MCF 10A (cell line): ENCODE data around the gene COX7B2. TPM values are rescaled to one million over a fixed set of nuclear protein-coding genes. Genes with fewer than 3 reads are reported as not detected.

Experiments used
- BruUV-seq: library from RNA; stranded (reverse); fragments of 400-500 nt; replicated peaks from 2 replicates; lab custom pipeline; 2021; lab: Mats Ljungman, UMichigan
- CTCF ChIA-PET: fragments of 300-600 bp; sonication (Branson Sonifier 250); formaldehyde crosslinking; extraction: SDS; loops from one replicate; lab custom pipeline; 2021; ENCODE audit warnings: antibody characterized with exemption, inconsistent platforms; lab: Yijun Ruan, JAX
- POLR2A ChIA-PET: fragments of 300-600, 350-650 bp; sonication (Branson Sonifier 250); formaldehyde crosslinking; extraction: SDS; loops from one replicate; lab custom pipeline; 2020; ENCODE audit warnings: antibody characterized with exemption, inconsistent platforms; lab: Yijun Ruan, JAX
- DNase-seq: peaks from one replicate; pipeline ENCODE4 v3.0.0-alpha.2; 2018; ENCODE audit not compliant: unreplicated experiment
- H3K27ac Mint-ChIP-seq: one replicate; pipeline ENCODE4 v1.8.0; 2022; ENCODE audit warnings: mild to moderate bottlenecking, low read depth, mixed read lengths; ENCODE audit not compliant: unreplicated experiment
- H3K27me3 Mint-ChIP-seq: one replicate; pipeline ENCODE4 v1.8.0; 2022; ENCODE audit warnings: mixed read lengths; ENCODE audit not compliant: insufficient read depth, unreplicated experiment
- H3K36me3 Mint-ChIP-seq: one replicate; pipeline ENCODE4 v1.8.0; 2022; ENCODE audit warnings: mild to moderate bottlenecking, moderate library complexity, mixed read lengths; ENCODE audit not compliant: insufficient read depth, unreplicated experiment
- H3K4me1 Mint-ChIP-seq: one replicate; pipeline ENCODE4 v1.8.0; 2022; ENCODE audit warnings: mixed read lengths; ENCODE audit not compliant: insufficient read depth, unreplicated experiment
- H3K4me3 Mint-ChIP-seq: one replicate; pipeline ENCODE4 v1.8.0; 2022; ENCODE audit warnings: mild to moderate bottlenecking, moderate library complexity, mixed read lengths; ENCODE audit not compliant: unreplicated experiment
- H3K9me3 Mint-ChIP-seq: one replicate; pipeline ENCODE4 v1.8.0; 2022; ENCODE audit warnings: mixed read lengths; ENCODE audit not compliant: unreplicated experiment
- intact Hi-C: fragments of 100-400 bp; cut with micrococcal nuclease; formaldehyde crosslinking; loops from 2 replicates; pipeline ENCODE4 v1.14.1; 2022
- total RNA-seq: library from RNA; stranded (reverse); gene quantifications from 2 replicates; pipeline ENCODE4 v1.2.3, GENCODE V29; 2022
- TF ChIP-seq, protein P1 (sequence below): fragments of 200-600 bp; IDR thresholded peaks from one replicate; pipeline ENCODE4 v1.8.0; 2022; ENCODE audit warnings: antibody characterized with exemption, mild to moderate bottlenecking; ENCODE audit not compliant: unreplicated experiment

COX7B2 gene
- total RNA-seq, 1 experiment from 2014 or later, result not detected

DNA sequence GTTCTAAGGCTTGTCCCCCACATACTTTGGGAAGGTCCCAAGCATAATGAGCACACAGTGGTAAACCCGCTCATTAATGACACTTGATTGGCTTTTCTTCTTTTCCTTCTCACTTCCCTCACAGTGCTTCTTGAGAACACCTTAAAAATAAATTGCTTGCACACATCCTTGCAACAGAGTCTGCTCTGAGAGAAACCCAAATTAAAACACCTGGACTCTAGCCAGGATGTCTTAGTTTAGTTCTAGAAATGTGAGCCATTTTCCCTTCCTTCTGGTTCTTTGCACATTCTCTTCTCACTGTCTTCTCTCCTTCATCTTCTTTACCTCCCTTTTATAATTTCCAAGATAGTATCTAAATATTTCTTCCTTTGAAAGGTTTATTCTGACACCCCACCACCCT is 35.3 kb upstream of the COX7B2 start:
- POLR2A ChIA-PET, result no interaction called here
- TF ChIP-seq, protein P1, sequence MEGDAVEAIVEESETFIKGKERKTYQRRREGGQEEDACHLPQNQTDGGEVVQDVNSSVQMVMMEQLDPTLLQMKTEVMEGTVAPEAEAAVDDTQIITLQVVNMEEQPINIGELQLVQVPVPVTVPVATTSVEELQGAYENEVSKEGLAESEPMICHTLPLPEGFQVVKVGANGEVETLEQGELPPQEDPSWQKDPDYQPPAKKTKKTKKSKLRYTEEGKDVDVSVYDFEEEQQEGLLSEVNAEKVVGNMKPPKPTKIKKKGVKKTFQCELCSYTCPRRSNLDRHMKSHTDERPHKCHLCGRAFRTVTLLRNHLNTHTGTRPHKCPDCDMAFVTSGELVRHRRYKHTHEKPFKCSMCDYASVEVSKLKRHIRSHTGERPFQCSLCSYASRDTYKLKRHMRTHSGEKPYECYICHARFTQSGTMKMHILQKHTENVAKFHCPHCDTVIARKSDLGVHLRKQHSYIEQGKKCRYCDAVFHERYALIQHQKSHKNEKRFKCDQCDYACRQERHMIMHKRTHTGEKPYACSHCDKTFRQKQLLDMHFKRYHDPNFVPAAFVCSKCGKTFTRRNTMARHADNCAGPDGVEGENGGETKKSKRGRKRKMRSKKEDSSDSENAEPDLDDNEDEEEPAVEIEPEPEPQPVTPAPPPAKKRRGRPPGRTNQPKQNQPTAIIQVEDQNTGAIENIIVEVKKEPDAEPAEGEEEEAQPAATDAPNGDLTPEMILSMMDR, result no peak
- Mint-ChIP-seq H3K36me3 (no peaks in the 10 kb centered on the region), H3K27ac (no peak overlapping the region), H3K4me1 (no peaks in the 10 kb centered on the region), H3K9me3 (no peaks in the 10 kb centered on the region), H3K27me3 (peaks cover 74% of the 10 kb centered on the region), H3K4me3 (no peak overlapping the region)
- BruUV-seq, result no TSS peak
- CTCF ChIA-PET, result interaction anchor here (1.3 kb wide), 2 partner anchors 9 to 66 kb away, joined by 3 read pairs; no protein-coding TSS in a partner anchor
- intact Hi-C loops, result no loop called here
- DNase-seq, result no peak

- peak; percentile 22 for DNase-seq
- Mint-ChIP-seq H3K36me3 (no peaks in the 10 kb centered on the region), H3K9me3 (no peaks in the 10 kb centered on the region), H3K4me1 (no peaks in the 10 kb centered on the region), H3K27me3 (peaks cover 77% of the 10 kb centered on the region), H3K27ac (no peak overlapping the region), H3K4me3 (no peak overlapping the region)
- POLR2A ChIA-PET, result interaction anchor here (1.0 to 1.1 kb wide), 2 partner anchors 8 to 184 kb away, joined by 3 to 4 read pairs; no protein-coding TSS in a partner anchor
- intact Hi-C loops, result loop anchor here (1.0 to 2.0 kb wide), 3 partner anchors 65 to 447 kb away; no protein-coding TSS in a partner anchor
- TF ChIP-seq, protein P1, result no peak
- CTCF ChIA-PET, result interaction anchor here (0.6 to 4.5 kb wide), 9 partner anchors 9 to 417 kb away, joined by 3 to 13 read pairs (median 4); no protein-coding TSS in a partner anchor
- BruUV-seq, result no TSS peak
Observed at GRCh38 chr4:46937493-46937892, 28.4 kb upstream of the COX7B2 start.

GRCh38 chr4:46934726-46935125 is 25.7 kb upstream of the COX7B2 start:
- no peaks in the 10 kb centered on the region for H3K9me3 Mint-ChIP-seq
- peaks cover 96% of the 10 kb centered on the region for H3K27me3 Mint-ChIP-seq
- no peak for DNase-seq
- TF ChIP-seq, protein P1, result no peak
- no peaks in the 10 kb centered on the region for H3K36me3 Mint-ChIP-seq
- H3K4me1 Mint-ChIP-seq, result no peaks in the 10 kb centered on the region
- ChIA-PET CTCF (interaction anchor here (1.0 to 2.1 kb wide), 4 partner anchors 18 to 187 kb away, joined by 4 to 6 read pairs (median 4); no protein-coding TSS in a partner anchor), POLR2A (interaction anchor here (0.9 kb wide), 1 partner anchor 23 kb away, joined by 3 read pairs; no protein-coding TSS in a partner anchor)
- no peak overlapping the region for H3K4me3 Mint-ChIP-seq
- intact Hi-C loops, result loop anchor here (5.0 kb wide), 1 partner anchor 628 kb away; no protein-coding TSS in a partner anchor
- no TSS peak for BruUV-seq
- H3K27ac Mint-ChIP-seq, result no peak overlapping the region

GRCh38 chr4:46933686-46934085 is 24.6 kb upstream of the COX7B2 start:
- H3K27ac Mint-ChIP-seq, result no peak overlapping the region
- no peaks in the 10 kb centered on the region for H3K36me3 Mint-ChIP-seq
- intact Hi-C loops, result loop anchor here (5.0 kb wide), 1 partner anchor 629 kb away; no protein-coding TSS in a partner anchor
- no peaks in the 10 kb centered on the region for H3K9me3 Mint-ChIP-seq
- no TSS peak for BruUV-seq
- DNase-seq, result no peak
- CTCF ChIA-PET, result interaction anchor here (0.6 to 2.1 kb wide), 4 partner anchors 19 to 188 kb away, joined by 3 to 6 read pairs (median 4); no protein-coding TSS in a partner anchor
- H3K4me1 Mint-ChIP-seq, result no peaks in the 10 kb centered on the region
- POLR2A ChIA-PET, result no interaction called here
- H3K4me3 Mint-ChIP-seq, result no peak overlapping the region
- peaks cover 93% of the 10 kb centered on the region for H3K27me3 Mint-ChIP-seq
- TF ChIP-seq, protein P1, result no peak
